ENCODE results near the gene ZNF892. TPM values are rescaled to one million over a fixed set of nuclear protein-coding genes. Genes with fewer than 3 reads are reported as not detected.
"Not testable (repeated sequence)": the region's sequence is repeated elsewhere in the genome, so short reads cannot be mapped to it uniquely, and the experiment has no call there.

Gene ZNF892
- total and polyA plus RNA-seq, 3 experiments from 2014 or later: 0.39 to 4.7 (median 4.3) TPM

- POLR2A ChIA-PET: interaction anchor here (2.2 kb wide), 1 partner anchor 45 kb away, joined by 12 read pairs; the partner anchor contains the start of gene MRPS5
- peak overlapping the region; percentile 90 for H3K4me3 ChIP-seq (ENCODE audit: low read length)
Measured at GRCh38 chr2:95166065-95166763, 41.1 kb upstream of the ZNF892 start.

GRCh38 chr2:95171902-95172301 lies 35.4 kb upstream of the ZNF892 start:
- Histone ChIP-seq H3K4me3 (ENCODE audit: low read length) (no peak overlapping the region), H3K9me3 (ENCODE audit: low read length) (no peaks in the 10 kb centered on the region), H3K36me3 (ENCODE audit: insufficient read depth, low read length) (peaks cover 4% of the 10 kb centered on the region), H3K27me3 (ENCODE audit: insufficient read depth, low read length, poor library complexity, severe bottlenecking) (no peaks in the 10 kb centered on the region), H3K27ac (ENCODE audit: low read depth, low read length) (no peak overlapping the region), H3K4me1 (ENCODE audit: insufficient read depth, low read length) (no peaks in the 10 kb centered on the region)
- CTCF ChIA-PET: no interaction called here
- Mint-ChIP-seq H3K4me1 (peaks cover 9 to 26% (median 22%) of the 10 kb centered on the region in 3 donors), H3K27me3 (peaks cover 0 to 2% of the 10 kb centered on the region in 2 donors), H3K36me3 (peaks cover 2 to 12% (median 6%) of the 10 kb centered on the region in 3 donors), H3K9me3 (no peaks in the 10 kb centered on the region), H3K4me3 (peak overlapping the region in 1 of 7 donors; percentile 49), H3K27ac (peak overlapping the region in 1 of 8 donors; percentile 92)
- POLR2A ChIA-PET: no interaction called here
- no peak for DNase-seq

More at GRCh38 chr2:95166065-95166763, 41.1 kb upstream of the ZNF892 start:
- peaks cover 31 to 53% (median 49%) of the 10 kb centered on the region in 3 donors for H3K4me1 Mint-ChIP-seq
- Histone ChIP-seq H3K27me3 (ENCODE audit: insufficient read depth, low read length, poor library complexity, severe bottlenecking) (no peaks in the 10 kb centered on the region), H3K9me3 (ENCODE audit: low read length) (no peaks in the 10 kb centered on the region), H3K27ac (ENCODE audit: low read depth, low read length) (peak overlapping the region; percentile 88), H3K4me1 (ENCODE audit: insufficient read depth, low read length) (peaks cover 19% of the 10 kb centered on the region), H3K36me3 (ENCODE audit: insufficient read depth, low read length) (no peaks in the 10 kb centered on the region)
- peaks cover 2 to 9% (median 6%) of the 10 kb centered on the region in 3 donors for H3K36me3 Mint-ChIP-seq
- peaks cover 0 to 2% (median 0%) of the 10 kb centered on the region in 5 donors for H3K9me3 Mint-ChIP-seq
- CTCF ChIA-PET: interaction anchor here (1.0 to 2.0 kb wide), 6 partner anchors 25 to 237 kb away, joined by 3 to 6 read pairs (median 4); partner anchors contain the start of gene FAHD2A
- peak overlapping the region; percentile 98 to 100 (median 100) for H3K4me3 Mint-ChIP-seq
- H3K27ac Mint-ChIP-seq: peak overlapping the region; percentile 95 to 100 (median 98)
- DNase-seq: no peak
- H3K27me3 Mint-ChIP-seq: peaks cover 0 to 2% of the 10 kb centered on the region in 2 donors

GRCh38 chr2:95174031-95174542 lies 33.2 kb upstream of the ZNF892 start:
- peaks cover 10 to 30% (median 25%) of the 10 kb centered on the region in 3 donors for H3K36me3 Mint-ChIP-seq
- H3K9me3 Mint-ChIP-seq: peaks cover 0 to 2% (median 0%) of the 10 kb centered on the region in 5 donors
- CTCF ChIA-PET: interaction anchor here (0.9 kb wide), 1 partner anchor 151 kb away, joined by 3 read pairs; no protein-coding TSS in a partner anchor
- H3K4me1 Mint-ChIP-seq: peaks cover 4 to 17% (median 13%) of the 10 kb centered on the region in 3 donors
- Histone ChIP-seq H3K4me3 (ENCODE audit: low read length) (no peak overlapping the region), H3K9me3 (ENCODE audit: low read length) (no peaks in the 10 kb centered on the region), H3K27me3 (ENCODE audit: insufficient read depth, low read length, poor library complexity, severe bottlenecking) (no peaks in the 10 kb centered on the region), H3K4me1 (ENCODE audit: insufficient read depth, low read length) (no peaks in the 10 kb centered on the region), H3K36me3 (ENCODE audit: insufficient read depth, low read length) (peaks cover 5% of the 10 kb centered on the region), H3K27ac (ENCODE audit: low read depth, low read length) (no peak overlapping the region)
- peaks cover 0 to 2% of the 10 kb centered on the region in 2 donors for H3K27me3 Mint-ChIP-seq
- POLR2A ChIA-PET: no interaction called here
- no peak for DNase-seq
- H3K27ac Mint-ChIP-seq: peak overlapping the region in 1 of 8 donors; percentile 26
- no peak overlapping the region for H3K4me3 Mint-ChIP-seq

GRCh38 chr2:95179451-95179850 lies 27.9 kb upstream of the ZNF892 start:
- peaks cover 39 to 75% (median 69%) of the 10 kb centered on the region in 3 donors for H3K36me3 Mint-ChIP-seq
- no peak overlapping the region for H3K4me3 Mint-ChIP-seq
- H3K4me1 ChIP-seq (ENCODE audit: insufficient read depth, low read length): no peaks in the 10 kb centered on the region
- peaks cover 7 to 36% (median 35%) of the 10 kb centered on the region in 5 donors for H3K9me3 Mint-ChIP-seq
- peaks cover 33% of the 10 kb centered on the region for H3K36me3 ChIP-seq (ENCODE audit: insufficient read depth, low read length)
- DNase-seq: no peak
- no peak overlapping the region for H3K27ac ChIP-seq (ENCODE audit: low read depth, low read length)
- ChIA-PET POLR2A (no interaction called here), CTCF (no interaction called here)
- no peak overlapping the region for H3K4me3 ChIP-seq (ENCODE audit: low read length)
- peaks cover 0 to 2% of the 10 kb centered on the region in 2 donors for H3K27me3 Mint-ChIP-seq
- H3K4me1 Mint-ChIP-seq: peaks cover 0 to 3% (median 0%) of the 10 kb centered on the region in 3 donors
- peaks cover 12% of the 10 kb centered on the region for H3K9me3 ChIP-seq (ENCODE audit: low read length)
- H3K27me3 ChIP-seq (ENCODE audit: insufficient read depth, low read length, poor library complexity, severe bottlenecking): no peaks in the 10 kb centered on the region
- no peak overlapping the region for H3K27ac Mint-ChIP-seq

GRCh38 chr2:95181774-95182173 lies 25.5 kb upstream of the ZNF892 start:
- Mint-ChIP-seq H3K4me3 (no peak overlapping the region), H3K27me3 (no peaks in the 10 kb centered on the region), H3K9me3 (peaks cover 7 to 44% (median 41%) of the 10 kb centered on the region in 5 donors), H3K36me3 (peaks cover 39 to 77% (median 66%) of the 10 kb centered on the region in 3 donors), H3K4me1 (no peaks in the 10 kb centered on the region), H3K27ac (no peak overlapping the region)
- Histone ChIP-seq H3K27ac (ENCODE audit: low read depth, low read length) (no peak overlapping the region), H3K4me3 (ENCODE audit: low read length) (no peak overlapping the region), H3K36me3 (ENCODE audit: insufficient read depth, low read length) (peaks cover 29% of the 10 kb centered on the region), H3K27me3 (ENCODE audit: insufficient read depth, low read length, poor library complexity, severe bottlenecking) (no peaks in the 10 kb centered on the region), H3K4me1 (ENCODE audit: insufficient read depth, low read length) (no peaks in the 10 kb centered on the region), H3K9me3 (ENCODE audit: low read length) (peaks cover 12% of the 10 kb centered on the region)
- ChIA-PET POLR2A (no interaction called here), CTCF (no interaction called here)
- DNase-seq: no peak

GRCh38 chr2:95185197-95185596 lies 22.1 kb upstream of the ZNF892 start:
- no peaks in the 10 kb centered on the region for H3K4me1 Mint-ChIP-seq
- H3K27me3 Mint-ChIP-seq: peaks cover 0 to 6% of the 10 kb centered on the region in 2 donors
- peaks cover 22 to 46% (median 37%) of the 10 kb centered on the region in 3 donors for H3K36me3 Mint-ChIP-seq
- Histone ChIP-seq H3K9me3 (ENCODE audit: low read length) (peaks cover 12% of the 10 kb centered on the region), H3K4me3 (ENCODE audit: low read length) (no peak overlapping the region), H3K27me3 (ENCODE audit: insufficient read depth, low read length, poor library complexity, severe bottlenecking) (no peaks in the 10 kb centered on the region), H3K36me3 (ENCODE audit: insufficient read depth, low read length) (peaks cover 20% of the 10 kb centered on the region), H3K27ac (ENCODE audit: low read depth, low read length) (no peak overlapping the region), H3K4me1 (ENCODE audit: insufficient read depth, low read length) (no peaks in the 10 kb centered on the region)
- DNase-seq: no peak
- peaks cover 5 to 41% (median 36%) of the 10 kb centered on the region in 5 donors for H3K9me3 Mint-ChIP-seq
- H3K27ac Mint-ChIP-seq: no peak overlapping the region
- H3K4me3 Mint-ChIP-seq: no peak overlapping the region
- POLR2A ChIA-PET: no interaction called here
- CTCF ChIA-PET: no interaction called here

- peaks cover 9% of the 10 kb centered on the region for H3K9me3 ChIP-seq (ENCODE audit: low read length)
- no peak overlapping the region for H3K4me3 Mint-ChIP-seq
- no peaks in the 10 kb centered on the region for H3K4me1 ChIP-seq (ENCODE audit: insufficient read depth, low read length)
- H3K4me1 Mint-ChIP-seq: no peaks in the 10 kb centered on the region
- H3K27me3 ChIP-seq (ENCODE audit: insufficient read depth, low read length, poor library complexity, severe bottlenecking): no peaks in the 10 kb centered on the region
- peaks cover 0 to 11% of the 10 kb centered on the region in 2 donors for H3K27me3 Mint-ChIP-seq
- POLR2A ChIA-PET: no interaction called here
- DNase-seq: no peak
- no peak overlapping the region for H3K27ac ChIP-seq (ENCODE audit: low read depth, low read length)
- peaks cover 13% of the 10 kb centered on the region for H3K36me3 ChIP-seq (ENCODE audit: insufficient read depth, low read length)
- peak overlapping the region in 1 of 8 donors; percentile 7 for H3K27ac Mint-ChIP-seq
- H3K36me3 Mint-ChIP-seq: peaks cover 15 to 38% (median 30%) of the 10 kb centered on the region in 3 donors
- CTCF ChIA-PET: interaction anchor here (1.6 kb wide), 1 partner anchor 164 kb away, joined by 3 read pairs; no protein-coding TSS in a partner anchor
- peaks cover 2 to 36% (median 30%) of the 10 kb centered on the region in 5 donors for H3K9me3 Mint-ChIP-seq
- no peak overlapping the region for H3K4me3 ChIP-seq (ENCODE audit: low read length)
Measured at GRCh38 chr2:95185973-95186372, 21.3 kb upstream of the ZNF892 start.

- H3K4me1 Mint-ChIP-seq; H3K4me3 ChIP-seq (ENCODE audit: low read length); H3K9me3 ChIP-seq (ENCODE audit: low read length); H3K27me3 ChIP-seq (ENCODE audit: insufficient read depth, low read length, poor library complexity, severe bottlenecking); H3K4me1 ChIP-seq (ENCODE audit: insufficient read depth, low read length); H3K36me3 ChIP-seq (ENCODE audit: insufficient read depth, low read length); POLR2A ChIA-PET; CTCF ChIA-PET; H3K27ac ChIP-seq (ENCODE audit: low read depth, low read length); H3K27ac Mint-ChIP-seq; H3K36me3 Mint-ChIP-seq; H3K4me3 Mint-ChIP-seq; H3K9me3 Mint-ChIP-seq: not testable (repeated sequence)
- peak in 2 of 5 donors; percentile 5 to 14 for DNase-seq
- H3K27me3 Mint-ChIP-seq: peaks cover 0 to 32% of the 10 kb centered on the region in 2 donors
Measured at GRCh38 chr2:95192956-95193355, 14.4 kb upstream of the ZNF892 start.
